GM21515 (cell line): Measurements from ENCODE around the gene ACTMAP.
"Not testable (repeated sequence)": the region's sequence is repeated elsewhere in the genome, so short reads cannot be mapped to it uniquely, and the experiment has no call there.

Experiments
- ATAC-seq: cut with Tn5 transposase; IDR thresholded peaks from one replicate; pipeline ENCODE4 v1.9.1; 2021; ENCODE audit not compliant: unreplicated experiment

ACTMAP gene

GRCh38 chr19:40776364-40776763 lies 26.1 kb upstream of the ACTMAP start:
- no peak for ATAC-seq

GRCh38 chr19:40775632-40776022 lies 25.4 kb upstream of the ACTMAP start:
- ATAC-seq, result no peak

- no peak for ATAC-seq
Observed at GRCh38 chr19:40774916-40775631, 24.8 kb upstream of the ACTMAP start, which contains the start of gene MIA. TSS of gene MIA (plus strand) at chr19:40775521. CDS start at chr19:40775543, 22 bp downstream.

- not testable (repeated sequence) for ATAC-seq
Observed at GRCh38 chr19:40771101-40771862, 21.0 kb upstream of the ACTMAP start.

GRCh38 chr19:40768869-40769268 lies 18.6 kb upstream of the ACTMAP start:
- no peak for ATAC-seq

- not testable (repeated sequence) for ATAC-seq
Observed at GRCh38 chr19:40766385-40766784, 16.1 kb upstream of the ACTMAP start.

GRCh38 chr19:40763963-40764362 lies 13.7 kb upstream of the ACTMAP start:
- no peak for ATAC-seq

GRCh38 chr19:40763526-40763925 lies 13.2 kb upstream of the ACTMAP start:
- no peak for ATAC-seq

GRCh38 chr19:40762754-40763470 lies 12.6 kb upstream of the ACTMAP start:
- ATAC-seq, result no peak

- no peak for ATAC-seq
Observed at GRCh38 chr19:40759352-40759751, 9.1 kb upstream of the ACTMAP start.

- ATAC-seq, result no peak
Observed at GRCh38 chr19:40758491-40758890, 8.2 kb upstream of the ACTMAP start.

- ATAC-seq, result no peak
Observed at GRCh38 chr19:40756502-40757110, 6.3 kb upstream of the ACTMAP start.

- no peak for ATAC-seq
Observed at GRCh38 chr19:40755791-40756190, 5.5 kb upstream of the ACTMAP start.

GRCh38 chr19:40755248-40755624 lies 5.0 kb upstream of the ACTMAP start:
- ATAC-seq, result no peak

- no peak for ATAC-seq
Observed at GRCh38 chr19:40754611-40755247, 4.5 kb upstream of the ACTMAP start.

- ATAC-seq, result no peak
Observed at GRCh38 chr19:40752257-40752781, 2.0 kb upstream of the ACTMAP start.

- ATAC-seq, result peak; percentile 50
Observed at GRCh38 chr19:40750874-40751537, 729 bp upstream of the ACTMAP start, which contains the start of gene SNRPA. TSS of gene SNRPA (plus strand) at chr19:40751203. CDS start at chr19:40751409, 206 bp downstream.

GRCh38 chr19:40747536-40747935 lies 2.7 kb downstream of the ACTMAP start:
- ATAC-seq, result no peak

GRCh38 chr19:40745402-40745780 lies 4.9 kb downstream of the ACTMAP start:
- ATAC-seq, result no peak
